GM21447 (cell line): ENCODE measurements around the gene HSD17B7.
"Not testable (repeated sequence)": the region's sequence is repeated elsewhere in the genome, so short reads cannot be mapped to it uniquely, and the experiment has no call there.

Experiments used
- ATAC-seq: cut with Tn5 transposase; IDR thresholded peaks from one replicate; pipeline ENCODE4 v1.9.1; 2021; ENCODE audit not compliant: unreplicated experiment

HSD17B7 gene

DNA sequence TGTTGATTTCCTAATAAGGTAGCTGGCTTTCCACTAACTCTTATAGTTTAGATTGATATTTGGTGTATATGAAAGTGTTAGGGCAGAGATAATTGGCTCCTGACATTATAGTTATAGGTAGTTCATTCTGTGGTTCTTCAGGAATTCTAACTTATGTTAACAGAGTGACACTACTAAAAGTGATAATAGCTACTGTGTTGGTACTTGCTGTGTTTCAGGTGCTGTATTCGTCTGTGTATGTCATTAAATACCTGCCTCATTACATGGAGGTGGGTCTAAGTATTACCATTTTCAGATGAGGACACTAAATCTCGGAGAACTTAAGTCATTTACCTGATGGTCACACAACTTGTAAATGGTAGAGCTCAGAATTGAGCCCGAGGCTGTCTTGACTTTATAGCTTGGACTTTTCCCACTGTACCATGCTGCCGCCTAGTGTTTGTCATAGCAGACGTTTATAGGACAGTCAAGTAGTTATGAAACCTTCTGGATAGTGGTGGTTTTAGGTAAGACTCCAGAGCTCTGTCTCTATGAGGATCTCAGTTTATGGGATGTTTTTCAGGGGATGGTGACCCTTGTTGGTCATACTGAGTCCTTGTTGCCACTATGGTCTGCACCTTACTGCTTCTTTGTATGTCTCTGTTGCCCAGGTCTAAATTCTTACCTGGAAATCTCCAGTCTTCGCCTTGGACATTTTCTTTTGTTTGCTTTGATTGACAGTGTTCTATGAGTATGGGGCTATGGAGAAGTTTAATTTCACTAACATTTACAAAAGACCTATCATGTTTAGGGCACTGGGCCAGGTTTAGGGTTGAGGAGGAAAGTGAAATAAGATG is 9.7 kb downstream of the HSD17B7 start:
- not testable (repeated sequence) for ATAC-seq

DNA sequence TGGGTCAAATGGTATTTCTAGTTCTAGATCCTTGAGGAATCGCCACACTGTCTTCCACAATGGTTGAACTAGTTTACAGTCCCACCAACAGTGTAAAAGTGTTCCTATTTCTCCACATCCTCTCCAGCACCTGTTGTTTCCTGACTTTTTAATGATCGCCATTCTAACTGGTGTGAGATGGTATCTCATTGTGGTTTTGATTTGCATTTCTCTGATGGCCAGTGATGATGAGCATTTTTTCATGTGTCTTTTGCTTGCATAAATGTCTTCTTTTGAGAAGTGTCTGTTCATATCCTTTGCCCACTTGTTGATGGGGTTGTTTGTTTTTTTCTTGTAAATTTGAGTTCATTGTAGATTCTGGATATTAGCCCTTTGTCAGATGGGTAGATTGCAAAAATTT is 17.0 kb downstream of the HSD17B7 start:
- ATAC-seq: not testable (repeated sequence)

DNA sequence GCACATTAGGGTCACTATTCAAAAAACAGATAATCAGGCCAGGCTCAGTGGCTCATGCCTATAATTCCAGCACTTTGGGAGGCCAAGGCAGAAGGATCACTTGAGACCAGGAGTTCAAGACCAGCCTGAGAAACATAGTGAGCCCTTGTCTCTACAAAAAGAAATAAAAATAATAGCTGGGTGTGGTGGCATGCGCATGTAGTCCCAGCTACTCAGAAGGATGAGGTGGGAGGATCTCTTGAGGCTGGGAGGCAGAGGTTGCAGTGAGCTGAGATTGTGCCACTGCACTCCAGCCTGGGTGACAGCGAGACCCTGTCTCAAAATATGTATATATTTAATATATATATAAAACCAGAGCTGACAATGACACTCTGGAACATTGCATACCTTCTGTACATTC is 21.9 kb downstream of the HSD17B7 start:
- not testable (repeated sequence) for ATAC-seq

DNA sequence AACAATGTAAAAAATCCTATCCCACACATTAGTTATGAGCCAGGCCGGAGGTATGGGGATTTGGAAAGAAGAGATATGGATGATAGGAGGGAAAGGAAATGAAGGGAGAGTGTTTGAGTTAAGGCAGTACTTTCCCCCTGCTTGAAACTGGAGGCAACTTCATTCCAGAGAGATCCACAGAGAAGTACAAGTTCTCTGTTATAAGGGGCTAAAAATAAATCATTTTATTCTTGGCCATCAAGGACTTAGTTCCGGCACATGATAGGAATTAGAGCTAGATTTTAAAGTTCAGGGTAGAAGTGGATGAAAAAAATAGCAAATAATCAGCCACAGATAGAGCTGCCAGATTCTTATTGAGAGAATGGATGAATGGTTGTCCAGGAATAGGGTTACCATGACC is 27.6 kb downstream of the HSD17B7 start:
- not testable (repeated sequence) for ATAC-seq

DNA sequence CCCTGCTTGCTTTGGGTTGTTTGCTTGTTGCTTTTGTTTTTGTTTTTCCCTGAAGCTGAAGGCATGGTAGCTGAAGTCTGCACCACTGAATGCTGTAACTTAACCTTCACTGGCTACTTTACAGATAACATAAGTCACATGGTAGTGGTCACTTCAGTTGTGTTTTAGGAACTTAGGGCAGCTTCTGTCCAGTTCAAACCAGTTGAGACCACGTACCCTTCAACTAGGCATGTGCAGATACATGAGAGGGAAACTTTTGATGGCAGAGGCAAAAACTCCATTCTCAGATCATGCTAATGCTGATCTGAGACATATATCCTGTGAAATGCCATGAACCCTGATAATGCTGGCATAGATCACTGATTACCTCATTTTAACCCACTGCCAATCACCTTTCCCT is 28.2 kb downstream of the HSD17B7 start:
- ATAC-seq: not testable (repeated sequence)

DNA sequence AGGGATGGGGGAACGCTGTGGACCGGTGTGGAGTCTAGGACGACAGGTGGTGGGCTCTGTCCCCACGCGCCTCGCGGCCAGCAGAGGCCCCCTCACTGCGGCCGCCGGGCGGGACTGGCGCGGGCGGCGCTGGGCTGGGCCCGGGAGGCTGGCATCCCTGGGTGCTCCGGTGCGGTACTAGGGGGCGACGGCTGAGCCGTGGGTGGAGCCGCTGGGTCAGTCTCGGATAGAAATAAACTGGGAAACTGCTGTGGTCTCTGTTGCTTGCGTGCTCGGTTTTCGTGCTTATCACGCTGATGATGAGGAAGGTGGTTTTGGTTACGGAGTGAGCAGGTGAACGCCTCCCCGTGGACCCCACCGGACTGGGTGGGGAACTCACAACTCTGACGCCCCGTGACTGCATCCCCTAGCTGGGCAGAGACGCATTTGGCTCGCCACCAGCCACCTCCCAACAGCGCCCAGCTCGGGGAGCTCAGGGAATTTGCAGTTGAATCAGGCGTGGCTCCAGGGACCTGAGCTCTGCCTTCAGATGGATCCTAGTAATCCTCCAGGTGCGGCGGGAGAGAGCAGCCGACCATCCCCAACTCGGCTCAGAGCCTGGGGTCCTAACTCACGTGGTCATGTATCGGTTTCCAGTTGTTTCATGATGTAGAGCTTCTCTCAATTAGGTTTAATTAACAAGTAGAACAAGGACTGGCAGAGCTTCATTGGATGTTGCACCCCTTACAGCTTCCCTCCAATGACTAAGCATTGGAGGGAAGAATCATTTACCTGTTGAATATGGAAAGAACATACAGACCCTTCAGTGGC is 32.1 kb downstream of the HSD17B7 start:
- ATAC-seq: no peak

DNA sequence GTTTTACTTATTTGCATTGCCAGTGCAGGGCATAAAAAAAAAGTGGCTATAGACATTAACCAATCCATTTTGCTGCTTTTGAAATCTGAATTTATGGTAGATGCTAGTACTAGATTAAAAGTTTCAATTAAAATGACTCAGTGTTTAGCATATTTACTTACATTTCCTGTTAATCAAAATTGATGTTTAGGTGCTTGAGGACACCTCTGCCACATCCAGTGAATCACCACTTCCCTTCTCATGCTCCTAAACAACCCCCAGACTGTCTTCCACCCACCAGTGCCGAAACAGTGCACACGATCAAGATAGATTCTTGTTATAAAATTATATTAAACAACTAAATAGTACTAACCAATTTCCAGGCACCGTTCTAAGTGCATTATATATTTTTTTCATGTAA is 32.7 kb downstream of the HSD17B7 start:
- no peak for ATAC-seq

DNA sequence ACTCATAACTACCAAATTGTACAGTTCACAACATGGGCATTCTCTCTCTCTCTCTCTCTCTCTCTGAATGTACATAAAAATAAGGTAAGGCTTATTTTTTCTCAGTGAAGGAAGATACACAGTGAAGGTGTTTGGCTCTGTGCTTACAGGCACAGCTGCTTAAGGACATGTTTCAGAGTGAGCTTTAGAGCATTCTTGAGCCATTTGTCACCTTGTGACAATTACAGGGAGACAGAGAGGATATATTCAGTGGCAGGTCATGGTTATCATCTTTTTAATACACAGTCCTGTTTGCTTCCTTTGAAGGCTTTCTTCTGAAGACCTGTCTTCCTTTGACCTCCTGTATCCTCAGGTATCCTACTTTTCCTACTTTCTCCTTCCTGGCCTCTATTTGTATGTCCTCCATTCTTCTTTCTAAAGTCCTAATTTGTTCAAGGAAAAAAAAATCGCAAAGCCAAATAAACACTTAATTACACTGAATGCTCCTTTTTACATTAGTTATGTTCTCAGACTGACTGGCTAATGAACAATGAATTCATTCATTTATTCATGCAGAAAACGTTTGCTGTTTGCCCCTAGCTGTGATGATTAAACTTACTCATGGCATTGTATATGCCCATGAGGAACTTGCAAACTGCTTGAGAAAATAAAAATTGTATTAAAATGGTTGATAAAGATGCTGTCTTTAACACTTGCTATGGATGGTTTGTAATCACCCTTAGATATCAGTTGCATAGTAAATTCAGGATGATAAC is 33.4 kb downstream of the HSD17B7 start:
- no peak for ATAC-seq

DNA sequence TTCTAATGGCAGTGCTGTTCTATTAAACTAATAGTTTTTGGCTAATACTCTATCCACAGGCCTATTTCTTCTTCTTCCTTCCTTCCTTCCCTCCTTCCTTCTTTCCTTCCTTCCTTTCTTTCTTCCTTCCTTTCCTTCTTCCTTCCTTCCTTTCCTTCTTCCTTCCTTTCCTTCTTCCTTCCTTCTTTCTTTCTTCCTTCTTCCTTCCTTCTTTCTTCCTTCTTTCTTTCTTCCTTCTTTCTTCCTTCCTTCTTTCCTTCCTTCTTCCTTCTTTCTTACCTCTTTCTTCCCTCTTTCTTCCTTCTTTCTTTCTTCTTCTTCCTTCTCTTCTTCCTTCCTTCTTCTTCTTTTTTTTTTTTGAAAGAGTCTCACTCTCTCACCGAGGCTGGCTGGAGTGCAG is 38.8 kb downstream of the HSD17B7 start:
- no peak for ATAC-seq

DNA sequence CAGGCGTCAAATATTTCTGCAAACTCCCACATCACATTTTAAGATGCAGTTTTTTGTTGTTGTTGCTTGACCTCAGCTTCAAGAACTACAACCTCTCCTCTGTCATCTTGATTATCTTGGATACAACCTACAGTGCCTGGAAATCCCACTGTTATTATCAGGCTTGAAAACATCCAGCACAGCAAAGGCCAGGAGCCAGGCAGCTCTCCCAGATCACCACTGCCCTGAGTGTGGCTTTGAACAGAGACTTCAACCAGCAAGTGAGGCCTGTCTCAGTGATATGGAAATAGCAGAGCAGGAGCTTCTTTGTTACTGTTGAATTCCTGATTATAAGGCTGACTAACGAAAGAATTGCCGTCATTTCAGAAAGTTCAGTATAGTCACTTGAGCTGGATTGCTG is 42.0 kb downstream of the HSD17B7 start:
- no peak for ATAC-seq

DNA sequence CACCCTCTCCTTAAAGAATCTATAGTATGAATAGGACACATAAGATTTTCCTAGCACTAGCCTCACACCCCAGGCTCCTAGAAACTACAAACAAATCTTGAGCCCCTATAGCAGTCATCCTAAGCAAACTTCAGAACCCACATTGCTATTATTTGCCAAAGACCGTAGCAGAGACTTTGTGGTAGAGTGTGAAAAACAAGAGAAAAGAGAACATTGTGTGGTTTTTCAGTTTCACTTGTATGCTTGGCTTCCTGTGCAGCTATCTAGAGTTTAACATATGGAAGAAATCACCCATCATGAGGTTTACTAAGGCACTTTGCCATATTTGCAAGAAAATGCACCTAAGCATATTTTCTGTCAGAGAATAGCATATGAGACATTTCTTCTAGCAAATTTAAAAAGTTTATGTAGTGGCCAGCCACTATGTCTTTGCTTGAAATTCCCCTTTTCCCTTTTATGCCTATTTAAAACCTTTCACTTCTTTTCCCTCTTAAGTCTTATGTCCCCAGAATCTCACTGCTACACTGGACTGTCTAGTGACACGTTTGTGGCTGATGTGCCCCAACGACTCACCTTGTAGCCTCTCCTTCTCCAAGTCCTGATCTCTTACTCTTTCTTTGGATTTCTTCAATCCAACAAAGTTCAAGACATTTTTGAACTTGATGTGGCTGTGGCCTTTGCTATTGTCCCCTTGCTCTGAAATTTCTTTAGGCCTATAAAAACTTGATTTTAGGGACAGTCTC is 44.8 kb downstream of the HSD17B7 start:
- ATAC-seq: peak; percentile 96

DNA sequence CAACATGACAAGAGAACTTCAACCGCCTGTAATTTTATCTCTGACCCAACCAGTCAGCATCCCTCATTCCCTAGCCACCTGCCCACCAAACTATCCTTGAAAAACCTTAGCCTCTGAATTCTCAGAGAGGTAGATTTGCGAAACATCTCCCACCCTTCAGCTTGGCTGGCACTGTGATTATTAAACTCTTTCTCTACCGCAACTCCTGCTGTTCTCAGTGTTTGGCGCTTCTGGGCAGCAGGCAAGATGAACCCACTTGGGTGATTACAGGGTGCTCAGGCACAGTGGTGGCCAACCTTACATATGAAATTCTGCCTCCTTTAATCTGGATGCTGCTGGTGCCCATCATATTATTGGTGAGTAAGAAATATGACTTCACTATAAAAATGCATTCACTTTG is 48.4 kb downstream of the HSD17B7 start:
- ATAC-seq: no peak

DNA sequence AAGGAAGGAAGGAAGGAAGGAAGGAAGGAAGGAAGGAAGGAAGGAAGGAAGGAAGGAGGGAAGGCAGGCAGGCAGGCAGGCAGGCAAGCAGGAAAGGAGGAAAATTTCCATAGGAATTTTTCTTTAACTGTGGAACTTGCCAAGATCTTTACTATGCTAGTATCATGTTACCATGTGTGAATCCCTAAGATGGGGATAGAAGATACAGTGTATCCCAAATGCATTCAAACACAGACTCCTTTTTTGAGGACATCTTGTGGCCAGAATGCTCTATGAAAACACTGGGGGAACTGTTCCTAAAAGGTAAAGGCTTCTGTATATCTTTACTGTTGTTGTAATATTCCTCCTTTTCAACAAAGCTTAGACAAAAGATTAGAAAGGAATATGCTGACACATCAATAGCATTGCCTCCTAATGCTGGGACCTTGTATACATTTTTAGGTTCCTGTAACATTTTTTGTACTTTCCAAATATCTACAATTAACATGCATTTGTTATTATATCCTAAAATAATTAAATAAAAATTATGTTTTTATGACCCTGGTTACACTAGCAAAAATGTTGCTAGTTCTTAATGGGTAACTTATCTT is 49.8 kb downstream of the HSD17B7 start:
- no peak for ATAC-seq

DNA sequence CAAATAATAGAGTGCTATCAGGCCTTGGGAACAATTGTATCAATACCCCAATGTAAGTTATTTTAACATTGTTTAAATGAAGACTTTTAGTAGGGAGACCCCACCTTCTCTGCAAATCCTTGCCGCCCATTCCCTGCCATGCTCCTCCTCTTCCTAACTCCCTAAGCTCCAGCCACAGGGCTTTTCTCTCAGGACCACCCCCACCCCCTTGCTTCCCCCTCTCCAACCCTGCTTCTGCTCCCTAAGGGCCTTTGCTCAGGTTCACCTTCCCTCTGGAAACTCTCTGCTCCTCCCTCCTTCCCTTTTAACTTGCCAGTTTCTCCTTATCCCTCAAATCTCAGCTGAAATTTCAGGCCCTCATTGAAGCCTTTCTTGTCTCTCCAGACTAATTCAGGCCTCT is 53.7 kb downstream of the HSD17B7 start:
- no peak for ATAC-seq

DNA sequence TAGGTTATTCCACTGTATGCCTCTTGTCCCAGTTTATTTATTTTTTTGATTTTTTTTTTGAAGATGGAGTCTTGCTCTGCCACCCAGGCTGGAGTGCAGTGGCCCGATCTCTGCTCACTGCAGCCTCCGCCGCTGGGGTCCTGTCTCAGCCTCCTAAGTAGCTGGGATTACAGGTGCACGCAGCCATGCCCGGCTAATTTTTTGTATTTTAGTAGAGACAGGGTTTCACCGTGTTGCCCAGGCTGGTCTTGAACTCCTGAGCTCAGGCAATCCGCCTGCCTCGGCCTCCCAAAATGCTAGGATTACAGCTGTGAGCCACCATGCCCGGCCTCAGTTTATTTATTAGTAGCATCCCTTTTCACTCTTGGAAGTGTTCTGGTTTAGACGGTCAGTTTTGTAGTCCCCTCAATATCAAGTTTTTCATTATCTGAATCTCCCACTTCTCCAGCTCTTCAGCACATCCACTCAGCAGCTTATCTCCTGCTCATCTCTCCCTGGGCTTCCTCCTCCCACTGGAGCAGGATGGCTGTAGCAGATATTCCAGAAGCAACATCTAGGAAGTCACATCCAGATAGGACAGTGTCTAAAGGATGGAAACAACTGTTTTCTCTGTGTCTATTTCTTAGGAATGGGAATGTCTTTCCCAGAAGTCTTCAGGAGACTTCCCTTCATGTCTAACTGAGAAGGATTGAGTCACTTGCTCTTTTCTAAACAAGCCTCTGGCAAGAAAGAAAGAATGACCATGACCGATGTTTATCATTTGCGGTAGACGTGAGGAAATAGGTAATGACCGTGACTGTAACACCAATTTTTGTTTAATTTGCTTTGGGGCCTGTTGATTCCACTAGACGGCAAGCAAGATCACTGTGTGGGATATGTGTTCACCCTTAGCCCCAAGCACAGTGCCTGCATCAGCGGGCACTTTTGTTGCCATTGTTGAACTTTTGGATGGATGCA is 56.0 kb downstream of the HSD17B7 start:
- ATAC-seq: no peak

DNA sequence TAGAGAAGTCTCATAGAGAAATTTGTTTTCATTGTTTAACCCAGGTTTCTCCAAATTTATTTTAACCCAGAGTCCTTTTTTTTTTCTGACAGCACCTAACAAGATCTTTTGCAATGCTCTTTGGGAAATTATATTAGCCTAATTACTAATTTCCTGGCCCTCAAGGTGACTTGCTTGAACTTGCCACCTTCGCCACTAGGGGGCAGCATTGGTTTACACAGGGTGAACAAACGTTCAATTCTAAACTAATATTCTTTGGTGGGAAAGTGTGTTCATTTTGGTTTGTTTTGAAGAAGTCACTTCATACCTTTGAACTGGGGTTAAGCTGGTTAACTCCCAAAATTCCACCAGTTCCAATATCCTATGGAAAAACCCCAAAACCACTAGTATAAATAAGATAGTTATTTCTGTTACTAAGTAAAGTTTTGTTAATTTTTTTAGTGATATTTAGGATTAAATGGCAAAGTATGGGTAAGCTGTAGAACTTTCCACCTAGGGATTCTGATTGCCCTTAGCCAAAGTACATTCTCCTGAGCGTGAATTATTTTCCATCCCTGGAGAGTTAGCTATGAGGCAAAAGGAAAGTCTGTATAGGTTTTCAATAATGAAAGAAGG is 57.4 kb downstream of the HSD17B7 start:
- ATAC-seq: peak; percentile 70

DNA sequence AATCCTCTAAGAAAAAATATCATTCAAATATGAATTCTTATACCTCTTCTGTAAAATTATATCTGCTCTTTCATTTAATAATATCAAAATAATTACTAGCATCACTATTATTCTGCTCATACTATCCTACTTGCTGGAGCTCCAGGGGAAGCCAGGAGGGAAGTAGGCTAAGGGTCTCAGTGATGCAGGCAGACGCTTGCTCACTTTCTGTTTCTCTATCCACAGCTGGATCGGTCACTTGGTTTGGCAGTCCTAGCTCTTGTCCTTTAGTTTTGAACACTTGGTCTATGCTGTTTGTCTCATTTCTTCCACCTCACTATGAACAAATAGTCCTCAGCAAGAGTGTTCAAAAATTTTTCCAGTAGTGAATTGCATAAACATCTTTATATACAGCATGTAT is 59.2 kb downstream of the HSD17B7 start:
- no peak for ATAC-seq

DNA sequence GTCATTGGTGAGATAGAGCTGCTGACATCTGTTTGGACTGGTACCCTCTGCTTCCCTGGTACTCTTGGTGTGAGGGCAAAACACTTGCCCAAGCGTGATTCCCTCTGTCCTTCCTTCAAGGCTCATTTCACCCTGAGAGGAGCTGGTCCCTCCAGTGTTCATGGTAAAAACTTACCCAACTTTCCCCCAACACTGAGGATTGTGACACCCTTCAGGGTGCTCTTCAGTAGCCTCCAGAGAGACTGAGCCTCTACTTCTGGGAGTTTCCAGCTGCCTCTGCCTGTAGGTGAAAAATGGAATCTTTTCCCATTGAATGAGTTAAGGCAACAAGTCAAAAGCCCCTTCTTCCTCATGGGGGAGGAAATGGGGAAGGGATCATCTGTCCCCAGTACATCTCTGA is 60.8 kb downstream of the HSD17B7 start:
- ATAC-seq: no peak
